GM19468 (cell line): ENCODE results near the gene PCSK4.
"Not testable (repeated sequence)": the region's sequence is repeated elsewhere in the genome, so short reads cannot be mapped to it uniquely, and the experiment has no call there.

Source experiments
- ATAC-seq: cut with Tn5 transposase; IDR thresholded peaks from one replicate; pipeline ENCODE4 v1.9.1; 2021; ENCODE audit warnings: mild to moderate bottlenecking, moderate library complexity, moderate number of reproducible peaks; ENCODE audit not compliant: unreplicated experiment; ENCODE audit errors: extremely low read depth

The PCSK4 gene

DNA sequence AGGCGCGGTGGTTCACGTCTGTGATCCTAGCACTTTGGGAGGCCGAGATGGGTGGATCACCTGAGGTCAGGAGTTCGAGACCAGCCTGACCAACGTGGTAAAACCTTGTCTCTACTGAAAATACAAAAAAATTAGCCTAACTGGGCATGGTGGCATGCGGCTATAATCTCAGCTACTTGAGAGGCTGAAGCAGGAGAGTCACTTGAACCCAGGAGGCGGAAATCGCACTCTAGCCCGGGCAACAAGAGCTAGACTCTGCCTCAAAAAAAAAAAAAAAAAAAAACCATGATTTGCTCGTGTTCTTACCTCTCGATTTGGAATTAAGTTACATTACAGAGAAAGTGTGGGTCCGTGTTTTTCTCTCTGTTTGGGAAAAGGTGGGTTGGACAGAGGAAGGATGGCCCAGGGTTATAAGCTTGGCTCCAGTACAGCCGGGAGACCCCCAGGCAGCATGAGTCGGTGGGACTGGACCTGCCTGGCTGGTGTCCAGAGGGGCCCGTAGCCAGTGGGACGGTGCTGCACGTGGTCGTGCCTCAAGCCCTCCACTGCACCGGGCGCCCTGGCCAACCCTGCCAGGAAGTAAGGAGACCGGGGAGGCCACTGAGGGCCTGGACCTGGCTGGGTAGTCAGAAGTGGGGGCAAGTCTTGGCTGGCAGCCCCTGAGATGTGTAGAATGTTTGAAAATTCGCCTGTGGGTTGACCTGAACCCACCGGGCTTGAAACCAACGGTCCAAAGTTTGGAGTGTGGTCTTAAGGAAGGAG, 48.3 kb downstream of the PCSK4 start:
- ATAC-seq: no peak

DNA sequence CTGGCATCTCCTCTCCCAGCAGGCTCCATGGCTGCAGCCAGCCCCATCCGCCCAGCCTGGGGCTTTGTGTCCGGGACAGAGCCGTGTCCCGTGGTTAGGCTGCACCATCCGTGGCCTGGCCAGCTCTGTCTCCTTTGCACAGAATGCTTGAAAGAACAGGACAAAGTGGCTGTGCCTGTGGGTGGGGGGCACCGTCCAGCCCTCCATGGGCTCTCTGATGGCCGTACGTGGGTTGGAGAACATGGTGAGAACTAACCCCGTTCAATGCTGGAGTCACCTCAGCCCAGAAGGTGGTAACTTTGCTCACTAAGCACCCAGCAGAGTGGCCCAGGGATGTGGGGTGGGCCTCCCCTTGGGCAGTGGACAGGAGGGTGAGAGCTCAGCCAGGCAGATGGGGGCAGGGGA, 49.1 kb downstream of the PCSK4 start:
- no peak for ATAC-seq

DNA sequence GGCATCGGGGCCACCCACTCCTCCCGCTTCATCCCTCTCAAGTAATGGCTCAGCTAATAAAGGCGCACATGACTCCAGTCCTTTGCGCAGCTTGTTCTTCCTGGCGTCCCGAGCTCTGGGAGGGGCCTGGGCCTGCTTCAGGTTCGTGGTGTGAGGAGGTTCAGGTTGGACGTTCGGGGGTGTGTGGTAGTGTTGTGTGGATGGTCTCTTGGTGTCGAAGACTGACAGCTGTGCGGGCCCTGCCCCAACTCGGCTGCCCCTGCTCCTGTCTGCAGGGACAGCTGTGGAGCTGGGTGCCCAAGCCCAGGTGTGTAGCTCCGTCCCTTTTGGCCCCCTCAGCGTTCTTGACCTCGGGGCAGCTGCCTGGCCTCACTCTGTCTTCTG, 49.7 kb downstream of the PCSK4 start:
- ATAC-seq: no peak

DNA sequence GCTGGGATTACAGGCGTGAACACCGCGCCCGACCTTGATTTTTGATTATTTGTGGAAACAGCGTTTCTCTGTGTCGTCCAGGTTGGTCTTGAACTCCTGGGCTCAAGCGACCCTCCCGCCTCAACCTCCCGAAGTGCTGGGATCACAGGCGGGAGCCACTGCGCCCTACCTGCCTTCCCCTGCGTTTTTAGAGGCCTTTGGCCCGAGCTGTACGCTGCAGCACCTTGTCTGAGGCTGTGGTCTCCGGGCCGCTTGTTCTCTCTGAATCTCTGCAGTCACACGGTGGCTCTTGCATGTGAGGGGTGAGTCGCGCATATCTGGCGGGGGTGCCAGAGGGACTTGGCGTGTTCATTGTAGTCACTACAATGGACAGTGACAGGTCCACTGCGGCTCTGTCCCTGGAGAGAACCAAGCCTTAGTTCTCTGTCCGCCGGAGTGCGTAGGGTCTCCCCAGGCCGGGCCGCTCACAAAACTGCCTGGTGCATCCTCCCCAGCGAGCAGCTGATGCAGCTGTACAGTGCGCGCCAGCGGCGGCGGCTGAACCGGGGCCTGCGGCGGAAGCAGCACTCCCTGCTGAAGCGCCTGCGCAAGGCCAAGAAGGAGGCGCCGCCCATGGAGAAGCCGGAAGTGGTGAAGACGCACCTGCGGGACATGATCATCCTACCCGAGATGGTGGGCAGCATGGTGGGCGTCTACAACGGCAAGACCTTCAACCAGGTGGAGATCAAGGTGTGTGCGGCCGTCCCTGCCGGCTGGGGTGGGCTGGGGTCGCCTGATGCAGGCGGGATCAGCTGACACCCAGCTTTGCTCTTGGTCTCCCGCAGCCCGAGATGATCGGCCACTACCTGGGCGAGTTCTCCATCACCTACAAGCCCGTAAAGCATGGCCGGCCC, 50.4 kb downstream of the PCSK4 start:
- ATAC-seq: not testable (repeated sequence)

DNA sequence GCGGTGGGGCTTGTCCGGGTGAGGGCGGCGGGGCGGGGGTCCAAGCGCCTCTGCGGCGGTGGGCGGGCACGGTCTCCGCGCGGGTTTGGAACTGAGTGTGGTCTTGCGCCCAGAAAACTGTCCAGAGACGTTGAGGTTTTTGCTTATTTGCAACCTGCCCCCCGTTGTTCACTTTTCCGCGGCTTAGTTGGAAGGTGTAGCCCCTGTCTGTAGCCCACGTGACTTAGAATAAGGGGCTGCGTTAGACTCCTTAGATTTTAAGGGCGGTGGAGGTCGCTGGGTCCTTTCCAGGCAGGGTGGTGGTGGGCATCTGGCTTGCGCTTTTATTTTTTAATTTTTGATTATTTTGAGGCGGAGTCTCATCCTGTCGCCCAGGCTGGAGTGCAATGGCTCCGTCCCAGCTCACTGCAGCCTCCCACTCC, 51.2 kb downstream of the PCSK4 start:
- ATAC-seq: no peak

DNA sequence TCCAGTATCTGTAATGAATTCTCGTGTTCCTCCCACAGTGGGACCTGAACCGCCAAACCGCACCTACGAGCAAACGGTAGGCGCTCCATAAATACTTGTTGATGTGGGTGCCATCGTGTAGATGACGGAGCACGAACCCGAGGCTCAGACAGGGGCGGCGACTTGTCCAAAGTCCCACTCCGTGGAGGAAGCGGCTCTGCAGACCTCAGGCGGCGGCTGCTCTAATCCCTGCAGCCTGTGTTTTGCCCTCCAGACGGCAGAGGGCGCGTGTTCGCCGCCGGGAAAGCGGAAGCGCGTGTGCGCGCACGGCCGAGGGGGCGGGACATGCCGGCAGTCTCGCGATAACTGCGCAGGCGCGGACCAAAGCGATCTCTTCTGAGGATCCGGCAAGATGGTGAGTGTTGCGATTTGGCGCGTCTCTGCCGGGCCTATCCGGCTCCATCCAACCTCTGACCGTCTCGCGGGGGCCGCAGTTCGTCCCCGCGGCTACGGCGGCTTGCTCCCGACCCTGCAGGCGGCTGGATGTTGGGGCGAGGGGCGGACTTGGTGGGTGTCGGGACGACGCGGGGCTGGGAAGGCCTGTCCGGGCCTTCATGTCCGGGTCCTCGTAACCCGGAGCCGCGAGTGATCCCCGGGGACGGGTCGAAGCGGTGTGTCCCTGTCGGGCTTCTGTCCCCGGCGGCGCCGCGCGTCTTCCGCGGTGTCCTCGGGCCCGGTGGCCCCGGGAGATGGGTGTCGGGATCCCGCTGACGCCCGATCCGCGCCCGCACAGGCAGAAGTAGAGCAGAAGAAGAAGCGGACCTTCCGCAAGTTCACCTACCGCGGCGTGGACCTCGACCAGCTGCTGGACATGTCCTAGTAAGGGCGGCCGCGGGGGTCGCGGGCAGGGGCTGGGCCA, 51.9 kb downstream of the PCSK4 start, which contains the start of gene RPS15:
RPS15 (plus strand) TSS at position 362 of the 898 bp plus-strand sequence; CDS start at position 392, 30 bp downstream.
- peak; percentile 28 for ATAC-seq

- no peak for ATAC-seq
Observed at GRCh38 chr19:1437609-1438008, 52.5 kb downstream of the PCSK4 start.

GRCh38 chr19:1435378-1435989, 54.7 kb downstream of the PCSK4 start:
- ATAC-seq: no peak

- ATAC-seq: no peak
Observed at GRCh38 chr19:1434577-1435060, 55.5 kb downstream of the PCSK4 start.

GRCh38 chr19:1434040-1434366, 56.1 kb downstream of the PCSK4 start:
- no peak for ATAC-seq

DNA sequence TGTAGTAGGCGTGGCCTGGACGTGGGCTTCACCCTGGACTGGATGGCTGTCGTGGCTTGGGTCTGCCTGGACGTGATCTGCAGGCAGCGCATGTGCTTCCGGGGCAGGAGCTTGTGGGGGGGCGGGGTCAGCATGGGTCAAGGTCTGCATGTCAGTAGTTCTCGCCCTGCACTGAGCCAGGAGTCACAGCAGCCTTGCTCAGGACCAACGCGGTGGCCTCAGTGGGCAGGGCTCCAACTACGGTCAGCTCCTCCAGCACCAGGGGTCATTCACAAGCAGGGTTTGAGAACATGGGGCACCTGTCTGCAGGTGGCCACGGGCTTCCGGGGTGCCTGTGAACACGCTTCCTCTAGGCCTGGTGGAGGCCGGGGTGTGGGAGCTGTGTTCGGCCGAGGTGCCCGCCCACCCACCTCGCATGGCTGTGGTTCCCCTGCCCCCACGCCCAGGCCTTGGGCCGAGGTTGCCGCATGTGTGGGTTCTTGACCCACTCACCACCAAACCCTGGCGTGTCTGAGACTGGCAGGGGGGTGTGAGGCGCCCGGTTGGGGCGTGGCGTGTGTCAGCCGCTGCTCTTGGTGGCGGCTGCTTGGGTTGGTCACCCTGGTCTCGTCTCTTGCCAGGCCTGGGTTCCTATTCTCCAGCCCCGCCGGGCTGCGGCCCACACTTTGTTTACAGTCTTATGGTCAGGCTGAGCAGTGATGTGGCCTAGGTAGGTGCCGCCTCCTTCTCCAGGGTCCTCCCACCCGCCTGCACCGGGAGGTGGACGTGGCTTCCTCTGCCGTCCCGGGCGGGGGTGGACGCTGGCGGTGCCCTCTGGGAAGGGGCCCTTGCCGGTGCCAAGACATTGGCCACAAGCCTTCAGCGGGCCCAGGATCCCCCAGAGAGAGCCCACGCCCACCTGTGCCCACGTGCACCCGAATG, 56.8 kb downstream of the PCSK4 start:
- ATAC-seq: no peak

- no peak for ATAC-seq
Observed at GRCh38 chr19:1432507-1432887, 57.7 kb downstream of the PCSK4 start.

- no peak for ATAC-seq
Observed at GRCh38 chr19:1431759-1432506, 58.2 kb downstream of the PCSK4 start.
